IMR-90 (cell line): ENCODE data around the gene GJA5. TPM values are rescaled to one million over a fixed set of nuclear protein-coding genes. Genes with fewer than 3 reads are reported as not detected.

Source experiments
- ATAC-seq: fragments of 200-7000 bp; cut with Tn5 transposase; 2 replicates; pipeline ENCODE4 v1.9.1; 2020; ENCODE audit warnings: low read depth, mild to moderate bottlenecking, moderate library complexity
- BruUV-seq: library from RNA; stranded (reverse); fragments of 400-500 nt; replicated peaks from 2 replicates; lab custom pipeline; 2021; lab: Mats Ljungman, UMichigan
- CTCF ChIA-PET: fragments of 300-600 bp; formaldehyde crosslinking; extraction: SDS; loops from one replicate; lab custom pipeline; 2021; ENCODE audit warnings: antibody characterized with exemption; lab: Yijun Ruan, JAX
- POLR2A ChIA-PET: fragments of 300-600 bp; sonication (Branson Sonifier 250); formaldehyde crosslinking; loops from one replicate; lab custom pipeline; 2022; ENCODE audit warnings: antibody characterized with exemption; ENCODE audit not compliant: unreplicated experiment; lab: Charles Lee
- DNase-seq: peaks from one replicate; pipeline ENCODE4 v3.0.0; 2013
- H2AFZ ChIP-seq: replicated peaks from 2 replicates; pipeline ENCODE3; 2013; ENCODE audit warnings: low read length, mild to moderate bottlenecking; ENCODE audit not compliant: poor library complexity
- H2AK5ac ChIP-seq: 2 replicates; pipeline ENCODE4 v1.6.1; 2013; ENCODE audit warnings: low read depth, low read length, inconsistent platforms
- H2AK9ac ChIP-seq: replicated peaks from 2 replicates; pipeline ENCODE3; 2013; ENCODE audit warnings: mild to moderate bottlenecking, low read depth, low read length, moderate library complexity; ENCODE audit not compliant: poor library complexity
- H2BK120ac ChIP-seq: 2 replicates; pipeline ENCODE4 v1.6.1; 2013; ENCODE audit warnings: low read depth, low read length, inconsistent platforms
- H2BK15ac ChIP-seq: 3 replicates; pipeline ENCODE4 v1.6.1; 2013; ENCODE audit warnings: low read depth, low read length, inconsistent platforms
- H2BK20ac ChIP-seq: 2 replicates; pipeline ENCODE4 v1.6.1; 2013; ENCODE audit warnings: low read depth, mild to moderate bottlenecking, inconsistent platforms, low read length, moderate library complexity
- H2BK5ac ChIP-seq: 2 replicates; pipeline ENCODE4 v1.6.1; 2013; ENCODE audit warnings: mild to moderate bottlenecking, low read depth, low read length, inconsistent platforms; ENCODE audit not compliant: poor library complexity, severe bottlenecking
- H3K14ac ChIP-seq: replicated peaks from 2 replicates; pipeline ENCODE4 v1.6.1; 2013; ENCODE audit warnings: low read depth, low read length, inconsistent platforms
- H3K18ac ChIP-seq: 2 replicates; pipeline ENCODE4 v1.6.1; 2013; ENCODE audit warnings: low read depth, low read length, control low read depth
- H3K23ac ChIP-seq: 2 replicates; pipeline ENCODE4 v1.6.1; 2013; ENCODE audit warnings: low read depth, low read length, inconsistent platforms
- H3K27ac ChIP-seq: 2 replicates; pipeline ENCODE4 v1.5.1; 2013; ENCODE audit warnings: mild to moderate bottlenecking, control low read depth, low read length; ENCODE audit not compliant: insufficient read depth
- H3K27me3 ChIP-seq: 2 replicates; pipeline ENCODE4 v1.6.1; 2013; ENCODE audit warnings: low read length; ENCODE audit not compliant: control insufficient read depth, insufficient read depth
- H3K36me3 ChIP-seq: 2 replicates; pipeline ENCODE4 v1.6.1; 2013; ENCODE audit warnings: low read length, mixed read lengths; ENCODE audit not compliant: control insufficient read depth, insufficient read depth
- H3K4ac ChIP-seq: 2 replicates; pipeline ENCODE4 v1.6.1; 2013; ENCODE audit warnings: low read depth, low read length, inconsistent platforms
- H3K4me1 ChIP-seq: 2 replicates; pipeline ENCODE4 v1.6.1; 2013; ENCODE audit warnings: low read length, mixed read lengths; ENCODE audit not compliant: control insufficient read depth, insufficient read depth
- H3K4me2 ChIP-seq: 2 replicates; pipeline ENCODE4 v1.6.1; 2013; ENCODE audit warnings: low read depth, mild to moderate bottlenecking, control low read depth, low read length, moderate library complexity
- H3K4me3 ChIP-seq: 2 replicates; pipeline ENCODE4 v1.5.1; 2013; ENCODE audit warnings: low read depth, mild to moderate bottlenecking, control low read depth, low read length, moderate library complexity; ENCODE audit not compliant: insufficient read depth
- H3K56ac ChIP-seq: 2 replicates; pipeline ENCODE4 v1.6.1; 2013; ENCODE audit warnings: low read length, inconsistent platforms; ENCODE audit not compliant: insufficient read depth; ENCODE audit errors: extremely low read depth
- H3K79me1 ChIP-seq, 2 experiments: 2 replicates each; pipeline ENCODE4 v1.6.1; 2013; ENCODE audit warnings: low read length in 2 of 2, inconsistent platforms in 1 of 2, low read depth in 1 of 2
- H3K9ac ChIP-seq: 2 replicates; pipeline ENCODE4 v1.6.1; 2013; ENCODE audit warnings: low read depth, low read length, control low read depth
- H3K9me1 ChIP-seq: 2 replicates; pipeline ENCODE4 v1.6.1; 2013; ENCODE audit warnings: low read length, inconsistent platforms; ENCODE audit not compliant: insufficient read depth
- H3K9me3 ChIP-seq: 2 replicates; pipeline ENCODE4 v1.6.1; 2013; ENCODE audit warnings: low read length; ENCODE audit not compliant: control insufficient read depth, insufficient read depth
- H4K20me1 ChIP-seq: 2 replicates; pipeline ENCODE4 v1.6.1; 2013; ENCODE audit warnings: low read length, inconsistent platforms; ENCODE audit not compliant: insufficient read depth
- H4K5ac ChIP-seq: 2 replicates; pipeline ENCODE4 v1.6.1; 2013; ENCODE audit warnings: mild to moderate bottlenecking, low read depth, low read length, control low read depth
- H4K8ac ChIP-seq, 2 experiments: 2 replicates each; pipeline ENCODE4 v1.6.1; 2013; ENCODE audit warnings: low read depth in 2 of 2, low read length in 2 of 2, control low read depth in 1 of 2, inconsistent platforms in 1 of 2
- H4K91ac ChIP-seq: 2 replicates; pipeline ENCODE4 v1.6.1; 2013; ENCODE audit warnings: low read depth, low read length, inconsistent platforms; ENCODE audit not compliant: insufficient read depth
- CHD1 ChIP-seq: IDR thresholded peaks from 2 replicates; pipeline ENCODE4 v1.6.1; 2012; ENCODE audit warnings: low read depth, low read length, improper control_type of control experiment
- MAFK ChIP-seq: IDR thresholded peaks from 2 replicates; pipeline ENCODE4 v1.6.1; 2012; ENCODE audit warnings: low read depth, low read length, improper control_type of control experiment
- MAZ ChIP-seq: IDR thresholded peaks from 2 replicates; pipeline ENCODE4 v1.6.1; 2012; ENCODE audit warnings: low read depth, mild to moderate bottlenecking, low read length, improper control_type of control experiment, moderate library complexity, borderline replicate concordance
- NFE2L2 ChIP-seq: fragments of 150-350 bp; IDR thresholded peaks from 2 replicates; pipeline ENCODE4 v1.6.1; 2016; ENCODE audit warnings: low read depth, mild to moderate bottlenecking, low read length
- POLR2A ChIP-seq: IDR thresholded peaks from 2 replicates; pipeline ENCODE4 v1.6.1; 2012; ENCODE audit warnings: mild to moderate bottlenecking, low read depth, low read length
- RAD21 ChIP-seq: IDR thresholded peaks from 2 replicates; pipeline ENCODE4 v1.6.1; 2012; ENCODE audit warnings: low read length, improper control_type of control experiment
- WGBS, 2 experiments: methylation state at CpG; one replicate each; pipeline versions ENCODE4 v1.1.5 to v1.1.7; 2013; ENCODE audit warnings: missing lambda C conversion rate in 2 of 2; ENCODE audit not compliant: insufficient read length in 1 of 2; ENCODE audit errors: extremely low coverage in 2 of 2; 5-methylcytosine and 5-hydroxymethylcytosine counted together
- dilution Hi-C: fragments of 300-500 bp; cut with HindIII; formaldehyde crosslinking; loops from one replicate; pipeline ENCODE4 v1.14.3; 2018; ENCODE audit warnings: low sequenced_read_pairs; ENCODE audit not compliant: unreplicated experiment
- in situ Hi-C: fragments of 300-500 bp; cut with MboI; formaldehyde crosslinking; loops from 3 replicates; pipeline ENCODE4 v1.14.3; 2019; ENCODE audit warnings: low sequenced_read_pairs, inconsistent platforms, mixed read lengths
- intact Hi-C: fragments of 100-400 bp; cut with micrococcal nuclease; formaldehyde crosslinking; loops from 2 replicates; pipeline ENCODE4 v1.10.0; 2022
- polyA plus RNA-seq, 3 experiments: library from polyadenylated mRNA; depleted of rRNA; stranded (reverse); fragments of >200 nt; gene quantifications; 2 replicates each; pipeline ENCODE4 v1.2.3, GENCODE V29; 2012; ENCODE audit warnings: low replicate concordance in 1 of 3
- total RNA-seq: library from RNA; depleted of rRNA; stranded (reverse); fragments of >200 nt; gene quantifications from 2 replicates; pipeline ENCODE4 v1.2.3, GENCODE V29; 2012
- TF ChIP-seq, protein P1 (sequence below): fragments of 150-350 bp; IDR thresholded peaks from 2 replicates; pipeline ENCODE4 v1.6.1; 2017; ENCODE audit warnings: mild to moderate bottlenecking, antibody characterized with exemption, low read length, low read depth

Gene GJA5
- total and polyA plus RNA-seq, 2 of the 4 experiments (the other 2 are of a cell fraction): not detected

GRCh38 chr1:147717706-147718097 is 42.7 kb downstream of the GJA5 start:
- in situ Hi-C loops (no loop called here), dilution Hi-C loops (no loop called here), intact Hi-C loops (no loop called here)
- H3K36me3 ChIP-seq: no peaks in the 10 kb centered on the region
- no TSS peak for BruUV-seq
- no peak overlapping the region for H2AK5ac ChIP-seq
- H3K4me2 ChIP-seq: no peak overlapping the region
- H3K9ac ChIP-seq: no peak overlapping the region
- H4K91ac ChIP-seq: no peak overlapping the region
- CTCF ChIA-PET: no interaction called here
- no peak overlapping the region for H3K18ac ChIP-seq
- H2AK9ac ChIP-seq: no peak overlapping the region
- no peaks in the 10 kb centered on the region for H3K9me1 ChIP-seq
- POLR2A ChIA-PET: no interaction called here
- TF ChIP-seq MAFK: no peak
- TF ChIP-seq CHD1: no peak
- no peak for TF ChIP-seq RAD21
- TF ChIP-seq MAZ: no peak
- TF ChIP-seq POLR2A: no peak
- TF ChIP-seq, protein P1, sequence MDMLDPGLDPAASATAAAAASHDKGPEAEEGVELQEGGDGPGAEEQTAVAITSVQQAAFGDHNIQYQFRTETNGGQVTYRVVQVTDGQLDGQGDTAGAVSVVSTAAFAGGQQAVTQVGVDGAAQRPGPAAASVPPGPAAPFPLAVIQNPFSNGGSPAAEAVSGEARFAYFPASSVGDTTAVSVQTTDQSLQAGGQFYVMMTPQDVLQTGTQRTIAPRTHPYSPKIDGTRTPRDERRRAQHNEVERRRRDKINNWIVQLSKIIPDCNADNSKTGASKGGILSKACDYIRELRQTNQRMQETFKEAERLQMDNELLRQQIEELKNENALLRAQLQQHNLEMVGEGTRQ: no peak
- no peak for TF ChIP-seq NFE2L2
- H3K79me1 ChIP-seq: no peaks in the 10 kb centered on the region
- peak overlapping the region; percentile 43 for H2AFZ ChIP-seq
- no peak overlapping the region for H3K27ac ChIP-seq
- no peak overlapping the region for H2BK20ac ChIP-seq
- no peak overlapping the region for H3K14ac ChIP-seq
- no peak overlapping the region for H4K8ac ChIP-seq
- H3K4me1 ChIP-seq: no peaks in the 10 kb centered on the region
- H2BK120ac ChIP-seq: no peak overlapping the region
- H3K9me3 ChIP-seq: no peaks in the 10 kb centered on the region
- WGBS, 2 experiments: no CpG with 5 or more reads among the region's 4 CpGs
- H3K4me3 ChIP-seq: no peak overlapping the region
- H3K56ac ChIP-seq: no peak overlapping the region
- H2BK5ac ChIP-seq: no peak overlapping the region
- DNase-seq (no peak), ATAC-seq (no peak)
- no peaks in the 10 kb centered on the region for H4K20me1 ChIP-seq
- H3K23ac ChIP-seq: no peak overlapping the region
- no peak overlapping the region for H2BK15ac ChIP-seq
- H4K5ac ChIP-seq: no peak overlapping the region
- no peak overlapping the region for H3K4ac ChIP-seq
- no peaks in the 10 kb centered on the region; the same call in 1 of the 2 replicates for H3K27me3 ChIP-seq
